Panc1 (cell line): ENCODE measurements around the gene PPP4C.

Experiments used
- POLR2AphosphoS5 ChIP-seq: IDR thresholded peaks from 2 replicates; pipeline ENCODE4 v1.6.1; 2012; ENCODE audit warnings: mild to moderate bottlenecking, low read depth, low read length, moderate library complexity
- TCF7L2 ChIP-seq: IDR thresholded peaks from 2 replicates; pipeline ENCODE4 v1.6.1; 2011; ENCODE audit warnings: mild to moderate bottlenecking, low read depth, low read length, inconsistent platforms
- TF ChIP-seq, protein P1 (sequence below): fragments of 450-650 bp; IDR thresholded peaks from 2 replicates; pipeline ENCODE4 v1.5.1; 2017; ENCODE audit warnings: mild to moderate bottlenecking
- TF ChIP-seq, protein P2 (sequence below), 2 experiments: IDR thresholded peaks; 2 replicates each; pipeline ENCODE4 v1.6.1; 2011 to 2012; ENCODE audit warnings: low read depth in 2 of 2, control low read depth in 1 of 2, low read length in 1 of 2, mild to moderate bottlenecking in 1 of 2, moderate library complexity in 1 of 2; ENCODE audit not compliant: insufficient read depth in 1 of 2

DNA sequence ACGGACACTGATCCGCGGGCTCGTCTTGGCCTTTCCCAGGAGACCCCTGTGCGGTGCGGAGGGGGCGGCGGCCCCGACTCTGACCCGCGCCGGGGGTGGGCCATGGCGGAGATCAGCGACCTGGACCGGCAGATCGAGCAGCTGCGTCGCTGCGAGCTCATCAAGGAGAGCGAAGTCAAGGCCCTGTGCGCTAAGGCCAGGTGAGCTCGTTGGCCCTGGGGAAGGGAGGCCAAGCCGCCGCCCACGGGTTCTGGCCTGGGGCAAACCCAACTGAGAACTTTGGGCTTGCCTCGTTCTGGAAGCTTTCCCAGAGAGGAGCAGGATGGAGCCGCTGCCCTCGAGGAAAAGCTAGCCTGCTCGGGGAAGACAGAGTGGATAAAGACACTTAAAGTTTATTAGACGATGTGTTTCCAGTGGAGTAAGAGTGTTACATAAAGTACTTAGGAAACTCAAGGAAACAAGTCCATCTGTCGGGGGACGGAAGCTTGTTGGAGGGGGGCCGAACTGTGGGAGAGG is 540 bp downstream of the PPP4C start:
- TF ChIP-seq, protein P1, sequence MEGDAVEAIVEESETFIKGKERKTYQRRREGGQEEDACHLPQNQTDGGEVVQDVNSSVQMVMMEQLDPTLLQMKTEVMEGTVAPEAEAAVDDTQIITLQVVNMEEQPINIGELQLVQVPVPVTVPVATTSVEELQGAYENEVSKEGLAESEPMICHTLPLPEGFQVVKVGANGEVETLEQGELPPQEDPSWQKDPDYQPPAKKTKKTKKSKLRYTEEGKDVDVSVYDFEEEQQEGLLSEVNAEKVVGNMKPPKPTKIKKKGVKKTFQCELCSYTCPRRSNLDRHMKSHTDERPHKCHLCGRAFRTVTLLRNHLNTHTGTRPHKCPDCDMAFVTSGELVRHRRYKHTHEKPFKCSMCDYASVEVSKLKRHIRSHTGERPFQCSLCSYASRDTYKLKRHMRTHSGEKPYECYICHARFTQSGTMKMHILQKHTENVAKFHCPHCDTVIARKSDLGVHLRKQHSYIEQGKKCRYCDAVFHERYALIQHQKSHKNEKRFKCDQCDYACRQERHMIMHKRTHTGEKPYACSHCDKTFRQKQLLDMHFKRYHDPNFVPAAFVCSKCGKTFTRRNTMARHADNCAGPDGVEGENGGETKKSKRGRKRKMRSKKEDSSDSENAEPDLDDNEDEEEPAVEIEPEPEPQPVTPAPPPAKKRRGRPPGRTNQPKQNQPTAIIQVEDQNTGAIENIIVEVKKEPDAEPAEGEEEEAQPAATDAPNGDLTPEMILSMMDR = no peak
- TF ChIP-seq POLR2AphosphoS5 = no peak
- no peak for TF ChIP-seq TCF7L2
- TF ChIP-seq, protein P2, sequence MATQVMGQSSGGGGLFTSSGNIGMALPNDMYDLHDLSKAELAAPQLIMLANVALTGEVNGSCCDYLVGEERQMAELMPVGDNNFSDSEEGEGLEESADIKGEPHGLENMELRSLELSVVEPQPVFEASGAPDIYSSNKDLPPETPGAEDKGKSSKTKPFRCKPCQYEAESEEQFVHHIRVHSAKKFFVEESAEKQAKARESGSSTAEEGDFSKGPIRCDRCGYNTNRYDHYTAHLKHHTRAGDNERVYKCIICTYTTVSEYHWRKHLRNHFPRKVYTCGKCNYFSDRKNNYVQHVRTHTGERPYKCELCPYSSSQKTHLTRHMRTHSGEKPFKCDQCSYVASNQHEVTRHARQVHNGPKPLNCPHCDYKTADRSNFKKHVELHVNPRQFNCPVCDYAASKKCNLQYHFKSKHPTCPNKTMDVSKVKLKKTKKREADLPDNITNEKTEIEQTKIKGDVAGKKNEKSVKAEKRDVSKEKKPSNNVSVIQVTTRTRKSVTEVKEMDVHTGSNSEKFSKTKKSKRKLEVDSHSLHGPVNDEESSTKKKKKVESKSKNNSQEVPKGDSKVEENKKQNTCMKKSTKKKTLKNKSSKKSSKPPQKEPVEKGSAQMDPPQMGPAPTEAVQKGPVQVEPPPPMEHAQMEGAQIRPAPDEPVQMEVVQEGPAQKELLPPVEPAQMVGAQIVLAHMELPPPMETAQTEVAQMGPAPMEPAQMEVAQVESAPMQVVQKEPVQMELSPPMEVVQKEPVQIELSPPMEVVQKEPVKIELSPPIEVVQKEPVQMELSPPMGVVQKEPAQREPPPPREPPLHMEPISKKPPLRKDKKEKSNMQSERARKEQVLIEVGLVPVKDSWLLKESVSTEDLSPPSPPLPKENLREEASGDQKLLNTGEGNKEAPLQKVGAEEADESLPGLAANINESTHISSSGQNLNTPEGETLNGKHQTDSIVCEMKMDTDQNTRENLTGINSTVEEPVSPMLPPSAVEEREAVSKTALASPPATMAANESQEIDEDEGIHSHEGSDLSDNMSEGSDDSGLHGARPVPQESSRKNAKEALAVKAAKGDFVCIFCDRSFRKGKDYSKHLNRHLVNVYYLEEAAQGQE (IDR thresholded peaks at IDR 0.05; ENCODE audit: insufficient read depth in 1 of 2, low read depth in 2 of 2, low read length in 1 of 2) = no peak
